GM23338 (cell line): ENCODE measurements around the gene SMAD3. TPM values are rescaled to one million over a fixed set of nuclear protein-coding genes. Genes with fewer than 3 reads are reported as not detected.

ENCODE experiments used
- ATAC-seq: fragments of 200-7000 bp; cut with Tn5 transposase; 3 replicates; pipeline ENCODE4 v1.9.1; 2020
- DNase-seq: peaks from one replicate; pipeline ENCODE4 v3.0.0-alpha.2; 2015; ENCODE audit warnings: low spot score
- H2AFZ ChIP-seq: fragments of 200-600 bp; sonication (generic); 2 replicates; pipeline ENCODE4 v1.8.0; 2016; ENCODE audit warnings: antibody characterized with exemption, mild to moderate bottlenecking, moderate library complexity
- H3F3A ChIP-seq: fragments of 200-600 bp; sonication (generic); replicated peaks from 2 replicates; pipeline ENCODE4 v1.8.0; 2017; ENCODE audit warnings: antibody characterized with exemption, mixed run types, low read depth
- H3K27ac ChIP-seq: fragments of 200-600 bp; sonication (generic); 2 replicates; pipeline ENCODE4 v1.6.1; 2016; ENCODE audit warnings: low read depth
- H3K27me3 ChIP-seq: fragments of 200-600 bp; sonication (generic); 2 replicates; pipeline ENCODE4 v1.8.0; 2016; ENCODE audit warnings: mild to moderate bottlenecking, mixed run types, moderate library complexity; ENCODE audit not compliant: insufficient read depth
- H3K36me3 ChIP-seq: fragments of 200-600 bp; sonication (generic); 2 replicates; pipeline ENCODE4 v1.8.0; 2016; ENCODE audit warnings: mild to moderate bottlenecking; ENCODE audit not compliant: insufficient read depth
- H3K4me1 ChIP-seq: fragments of 200-600 bp; sonication (generic); 2 replicates; pipeline ENCODE4 v1.8.0; 2016; ENCODE audit warnings: mild to moderate bottlenecking, moderate library complexity; ENCODE audit not compliant: insufficient read depth
- H3K4me2 ChIP-seq: fragments of 200-600 bp; sonication (generic); 2 replicates; pipeline ENCODE4 v1.7.1; 2017; ENCODE audit warnings: mixed run types
- H3K4me3 ChIP-seq: fragments of 200-600 bp; sonication (generic); 2 replicates; pipeline ENCODE4 v1.6.1; 2016; ENCODE audit warnings: mixed run types
- H3K79me2 ChIP-seq: fragments of 200-600 bp; sonication (generic); replicated peaks from 2 replicates; pipeline ENCODE4 v1.8.0; 2017; ENCODE audit warnings: mild to moderate bottlenecking; ENCODE audit not compliant: insufficient read depth
- H3K9me2 ChIP-seq: fragments of 200-600 bp; sonication (generic); 2 replicates; pipeline ENCODE4 v1.8.0; 2017; ENCODE audit not compliant: insufficient read depth
- H4K20me1 ChIP-seq: fragments of 200-600 bp; sonication (generic); replicated peaks from 2 replicates; pipeline ENCODE4 v1.8.0; 2017; ENCODE audit warnings: mild to moderate bottlenecking; ENCODE audit not compliant: insufficient read depth
- H3K27ac Mint-ChIP-seq: 2 replicates; pipeline ENCODE4 v1.8.0; 2020; ENCODE audit warnings: inconsistent platforms, mild to moderate bottlenecking, moderate library complexity, mixed read lengths
- H3K27me3 Mint-ChIP-seq: 3 replicates; pipeline ENCODE4 v1.8.0; 2022; ENCODE audit warnings: low read depth, mild to moderate bottlenecking, moderate library complexity, mixed read lengths, inconsistent platforms; ENCODE audit not compliant: insufficient read depth, poor library complexity
- H3K36me3 Mint-ChIP-seq: 3 replicates; pipeline ENCODE4 v1.8.0; 2021; ENCODE audit warnings: low read depth, mild to moderate bottlenecking, inconsistent platforms, moderate library complexity, mixed read lengths
- H3K4me1 Mint-ChIP-seq: 3 replicates; pipeline ENCODE4 v1.8.0; 2020; ENCODE audit warnings: mild to moderate bottlenecking, inconsistent platforms, mixed read lengths
- H3K4me3 Mint-ChIP-seq: 3 replicates; pipeline ENCODE4 v1.8.0; 2021; ENCODE audit warnings: moderate library complexity, mild to moderate bottlenecking, inconsistent platforms, mixed read lengths
- H3K9me3 Mint-ChIP-seq: 3 replicates; pipeline ENCODE4 v1.8.0; 2020; ENCODE audit warnings: moderate library complexity, mild to moderate bottlenecking, inconsistent platforms, mixed read lengths
- CREB1 ChIP-seq: fragments of 250-450 bp; sonication (Bioruptor Pico); IDR thresholded peaks from 2 replicates; pipeline ENCODE4 v1.5.0; 2020; ENCODE audit warnings: low read depth, mild to moderate bottlenecking, moderate library complexity
- CTCF ChIP-seq, 2 experiments: fragments of 200-600 bp in 1 of 2; sonication (generic) in 1 of 2; conservative IDR thresholded peaks; 2 replicates each; pipeline versions ENCODE4 v1.5.1 to v1.6.1; 2016 to 2017; ENCODE audit warnings: antibody characterized with exemption in 2 of 2, low read depth in 2 of 2, mild to moderate bottlenecking in 2 of 2, moderate library complexity in 1 of 2
- EZH2phosphoT487 ChIP-seq: fragments of 200-600 bp; sonication (generic); IDR thresholded peaks from one replicate; pipeline ENCODE4 v1.8.1; 2018; ENCODE audit warnings: antibody characterized with exemption; ENCODE audit not compliant: unreplicated experiment
- JUNB ChIP-seq: IDR thresholded peaks from one replicate; pipeline ENCODE4 v1.6.1; 2016; ENCODE audit warnings: antibody characterized with exemption; ENCODE audit not compliant: unreplicated experiment
- NANOG ChIP-seq: IDR thresholded peaks from 2 replicates; pipeline ENCODE4 v1.6.1; 2016; ENCODE audit warnings: antibody characterized with exemption, borderline replicate concordance
- POLR2AphosphoS5 ChIP-seq: IDR thresholded peaks from 2 replicates; pipeline ENCODE4 v1.6.1; 2016; ENCODE audit warnings: antibody characterized with exemption, low read depth
- REST ChIP-seq: IDR thresholded peaks from one replicate; pipeline ENCODE4 v1.6.1; 2018; ENCODE audit warnings: antibody characterized with exemption; ENCODE audit not compliant: unreplicated experiment
- STAT1 ChIP-seq: IDR thresholded peaks from one replicate; pipeline ENCODE4 v1.6.1; 2016; ENCODE audit warnings: antibody characterized with exemption; ENCODE audit not compliant: unreplicated experiment
- ZNF114 ChIP-seq: fragments of 250-450 bp; sonication (Bioruptor Pico); IDR thresholded peaks from 2 replicates; pipeline ENCODE4 v1.5.0; 2020; ENCODE audit warnings: mild to moderate bottlenecking, moderate library complexity
- ZNF331 ChIP-seq: fragments of 250-450 bp; sonication (Bioruptor Pico); IDR thresholded peaks from 2 replicates; pipeline ENCODE4 v1.5.0; 2020; ENCODE audit warnings: low read depth, mild to moderate bottlenecking, moderate library complexity
- polyA plus RNA-seq: library from polyadenylated mRNA; unstranded; fragments of >200 nt; fragmentation: Nextera tagmentation; extraction: Ambion mirVana; gene quantifications from 2 replicates; pipeline ENCODE4 v1.2.1, GENCODE V29; 2016
- total RNA-seq: library from RNA; depleted of rRNA; stranded (reverse); fragments of >200 nt; shearing (Covaris generic); gene quantifications from 2 replicates; pipeline ENCODE4 v1.2.3, GENCODE V29; 2014
- TF ChIP-seq, protein P1 (sequence below): fragments of 250-450 bp; sonication (Bioruptor Pico); IDR thresholded peaks from 2 replicates; pipeline ENCODE4 v1.5.0; 2020; ENCODE audit warnings: mild to moderate bottlenecking, moderate library complexity
- TF ChIP-seq, protein P2 (sequence below): IDR thresholded peaks from 2 replicates; pipeline ENCODE4 v1.6.1; 2016; ENCODE audit warnings: antibody characterized with exemption

SMAD3 gene
- total and polyA plus RNA-seq, 2 experiments from 2014 or later, result 4.9 to 11.6 TPM

GRCh38 chr15:67176195-67176971 lies 111.0 kb downstream of the SMAD3 start:
- H3K27me3 ChIP-seq, result no peaks in the 10 kb centered on the region
- no peak for TF ChIP-seq ZNF331 (CRISPR knock-in tag)
- TF ChIP-seq CTCF (conservative IDR thresholded peaks at IDR 0.05; ENCODE audit: low read depth in 2 of 2), result no peak
- TF ChIP-seq STAT1, result no peak
- TF ChIP-seq, protein P1, sequence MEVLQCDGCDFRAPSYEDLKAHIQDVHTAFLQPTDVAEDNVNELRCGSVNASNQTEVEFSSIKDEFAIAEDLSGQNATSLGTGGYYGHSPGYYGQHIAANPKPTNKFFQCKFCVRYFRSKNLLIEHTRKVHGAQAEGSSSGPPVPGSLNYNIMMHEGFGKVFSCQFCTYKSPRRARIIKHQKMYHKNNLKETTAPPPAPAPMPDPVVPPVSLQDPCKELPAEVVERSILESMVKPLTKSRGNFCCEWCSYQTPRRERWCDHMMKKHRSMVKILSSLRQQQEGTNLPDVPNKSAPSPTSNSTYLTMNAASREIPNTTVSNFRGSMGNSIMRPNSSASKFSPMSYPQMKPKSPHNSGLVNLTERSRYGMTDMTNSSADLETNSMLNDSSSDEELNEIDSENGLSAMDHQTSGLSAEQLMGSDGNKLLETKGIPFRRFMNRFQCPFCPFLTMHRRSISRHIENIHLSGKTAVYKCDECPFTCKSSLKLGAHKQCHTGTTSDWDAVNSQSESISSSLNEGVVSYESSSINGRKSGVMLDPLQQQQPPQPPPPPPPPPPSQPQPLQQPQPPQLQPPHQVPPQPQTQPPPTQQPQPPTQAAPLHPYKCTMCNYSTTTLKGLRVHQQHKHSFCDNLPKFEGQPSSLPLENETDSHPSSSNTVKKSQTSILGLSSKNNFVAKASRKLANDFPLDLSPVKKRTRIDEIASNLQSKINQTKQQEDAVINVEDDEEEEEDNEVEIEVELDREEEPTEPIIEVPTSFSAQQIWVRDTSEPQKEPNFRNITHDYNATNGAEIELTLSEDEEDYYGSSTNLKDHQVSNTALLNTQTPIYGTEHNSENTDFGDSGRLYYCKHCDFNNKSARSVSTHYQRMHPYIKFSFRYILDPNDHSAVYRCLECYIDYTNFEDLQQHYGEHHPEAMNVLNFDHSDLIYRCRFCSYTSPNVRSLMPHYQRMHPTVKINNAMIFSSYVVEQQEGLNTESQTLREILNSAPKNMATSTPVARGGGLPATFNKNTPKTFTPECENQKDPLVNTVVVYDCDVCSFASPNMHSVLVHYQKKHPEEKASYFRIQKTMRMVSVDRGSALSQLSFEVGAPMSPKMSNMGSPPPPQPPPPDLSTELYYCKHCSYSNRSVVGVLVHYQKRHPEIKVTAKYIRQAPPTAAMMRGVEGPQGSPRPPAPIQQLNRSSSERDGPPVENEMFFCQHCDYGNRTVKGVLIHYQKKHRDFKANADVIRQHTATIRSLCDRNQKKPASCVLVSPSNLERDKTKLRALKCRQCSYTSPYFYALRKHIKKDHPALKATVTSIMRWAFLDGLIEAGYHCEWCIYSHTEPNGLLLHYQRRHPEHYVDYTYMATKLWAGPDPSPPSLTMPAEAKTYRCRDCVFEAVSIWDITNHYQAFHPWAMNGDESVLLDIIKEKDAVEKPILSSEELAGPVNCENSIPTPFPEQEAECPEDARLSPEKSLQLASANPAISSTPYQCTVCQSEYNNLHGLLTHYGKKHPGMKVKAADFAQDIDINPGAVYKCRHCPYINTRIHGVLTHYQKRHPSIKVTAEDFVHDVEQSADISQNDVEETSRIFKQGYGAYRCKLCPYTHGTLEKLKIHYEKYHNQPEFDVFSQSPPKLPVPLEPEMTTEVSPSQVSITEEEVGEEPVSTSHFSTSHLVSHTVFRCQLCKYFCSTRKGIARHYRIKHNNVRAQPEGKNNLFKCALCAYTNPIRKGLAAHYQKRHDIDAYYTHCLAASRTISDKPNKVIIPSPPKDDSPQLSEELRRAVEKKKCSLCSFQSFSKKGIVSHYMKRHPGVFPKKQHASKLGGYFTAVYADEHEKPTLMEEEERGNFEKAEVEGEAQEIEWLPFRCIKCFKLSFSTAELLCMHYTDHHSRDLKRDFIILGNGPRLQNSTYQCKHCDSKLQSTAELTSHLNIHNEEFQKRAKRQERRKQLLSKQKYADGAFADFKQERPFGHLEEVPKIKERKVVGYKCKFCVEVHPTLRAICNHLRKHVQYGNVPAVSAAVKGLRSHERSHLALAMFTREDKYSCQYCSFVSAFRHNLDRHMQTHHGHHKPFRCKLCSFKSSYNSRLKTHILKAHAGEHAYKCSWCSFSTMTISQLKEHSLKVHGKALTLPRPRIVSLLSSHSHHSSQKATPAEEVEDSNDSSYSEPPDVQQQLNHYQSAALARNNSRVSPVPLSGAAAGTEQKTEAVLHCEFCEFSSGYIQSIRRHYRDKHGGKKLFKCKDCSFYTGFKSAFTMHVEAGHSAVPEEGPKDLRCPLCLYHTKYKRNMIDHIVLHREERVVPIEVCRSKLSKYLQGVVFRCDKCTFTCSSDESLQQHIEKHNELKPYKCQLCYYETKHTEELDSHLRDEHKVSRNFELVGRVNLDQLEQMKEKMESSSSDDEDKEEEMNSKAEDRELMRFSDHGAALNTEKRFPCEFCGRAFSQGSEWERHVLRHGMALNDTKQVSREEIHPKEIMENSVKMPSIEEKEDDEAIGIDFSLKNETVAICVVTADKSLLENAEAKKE (CRISPR knock-in tag), result no peak
- no peak for TF ChIP-seq POLR2AphosphoS5
- TF ChIP-seq JUNB, result no peak
- TF ChIP-seq, protein P2, sequence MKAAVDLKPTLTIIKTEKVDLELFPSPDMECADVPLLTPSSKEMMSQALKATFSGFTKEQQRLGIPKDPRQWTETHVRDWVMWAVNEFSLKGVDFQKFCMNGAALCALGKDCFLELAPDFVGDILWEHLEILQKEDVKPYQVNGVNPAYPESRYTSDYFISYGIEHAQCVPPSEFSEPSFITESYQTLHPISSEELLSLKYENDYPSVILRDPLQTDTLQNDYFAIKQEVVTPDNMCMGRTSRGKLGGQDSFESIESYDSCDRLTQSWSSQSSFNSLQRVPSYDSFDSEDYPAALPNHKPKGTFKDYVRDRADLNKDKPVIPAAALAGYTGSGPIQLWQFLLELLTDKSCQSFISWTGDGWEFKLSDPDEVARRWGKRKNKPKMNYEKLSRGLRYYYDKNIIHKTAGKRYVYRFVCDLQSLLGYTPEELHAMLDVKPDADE, result no peak
- TF ChIP-seq ZNF114, result no peak
- no peak for TF ChIP-seq NANOG
- no peak for TF ChIP-seq EZH2phosphoT487
- TF ChIP-seq CREB1 (CRISPR knock-in tag), result no peak
- no peak for TF ChIP-seq REST
- Mint-ChIP-seq H3K4me1 (peaks cover 30% of the 10 kb centered on the region), H3K27ac (peak overlapping the region; percentile 73), H3K36me3 (peaks cover 3% of the 10 kb centered on the region), H3K9me3 (no peaks in the 10 kb centered on the region), H3K4me3 (no peak overlapping the region), H3K27me3 (peaks cover 15% of the 10 kb centered on the region)
- H3K4me1 ChIP-seq, result peaks cover 7% of the 10 kb centered on the region; the same call in 1 of the 2 replicates
- no peaks in the 10 kb centered on the region for H3F3A ChIP-seq
- H2AFZ ChIP-seq, result no peak overlapping the region
- DNase-seq (peak; percentile 33), ATAC-seq (peak; percentile 49)
- no peaks in the 10 kb centered on the region for H3K36me3 ChIP-seq
- H3K27ac ChIP-seq, result no peak overlapping the region
- no peaks in the 10 kb centered on the region for H3K9me2 ChIP-seq
- no peak overlapping the region for H3K4me2 ChIP-seq
- H3K79me2 ChIP-seq, result no peaks in the 10 kb centered on the region
- H3K4me3 ChIP-seq, result no peak overlapping the region
- H4K20me1 ChIP-seq, result no peaks in the 10 kb centered on the region
